PC-9 (cell line): ENCODE measurements around the gene CYP4V2. TPM values are rescaled to one million over a fixed set of nuclear protein-coding genes. Genes with fewer than 3 reads are reported as not detected.
A peak's percentile ranks its signal among the peaks of the same experiment; 100 is the strongest.

Source experiments
- BruUV-seq: library from RNA; stranded (reverse); fragments of 400-500 nt; replicated peaks from 2 replicates; lab custom pipeline; 2021; lab: Mats Ljungman, UMichigan
- CTCF ChIA-PET: fragments of 300-600 bp; sonication (Branson Sonifier 250); formaldehyde crosslinking; loops from one replicate; lab custom pipeline; 2022; ENCODE audit warnings: antibody characterized with exemption; lab: Charles Lee
- POLR2A ChIA-PET: fragments of 300-600 bp; sonication (Branson Sonifier 250); formaldehyde crosslinking; loops from one replicate; lab custom pipeline; 2022; ENCODE audit warnings: antibody characterized with exemption; ENCODE audit not compliant: unreplicated experiment; lab: Charles Lee
- DNase-seq, 2 experiments: peaks; one replicate each; pipeline versions ENCODE4 v3.0.0 to v3.0.0-alpha.2; 2015 to 2022; ENCODE audit warnings: mixed read lengths in 1 of 2
- H2AFZ ChIP-seq: fragments of 200-600 bp; sonication (generic); 2 replicates; pipeline ENCODE4 v1.8.1; 2017; ENCODE audit warnings: antibody characterized with exemption
- H3F3A ChIP-seq: fragments of 200-600 bp; sonication (generic); 2 replicates; pipeline ENCODE4 v1.8.1; 2017; ENCODE audit warnings: antibody characterized with exemption, mild to moderate bottlenecking, low read depth; ENCODE audit not compliant: insufficient read depth
- H3K27ac ChIP-seq: fragments of 200-600 bp; sonication (generic); 2 replicates; pipeline ENCODE4 v1.6.1; 2016; ENCODE audit warnings: mixed run types
- H3K27me3 ChIP-seq: fragments of 200-600 bp; sonication (generic); 2 replicates; pipeline ENCODE4 v1.6.1; 2016; ENCODE audit warnings: low read depth, mixed run types; ENCODE audit not compliant: insufficient read depth
- H3K36me3 ChIP-seq: fragments of 200-600 bp; sonication (generic); 2 replicates; pipeline ENCODE4 v1.6.1; 2016; ENCODE audit warnings: low read depth, mixed run types
- H3K4me1 ChIP-seq: fragments of 200-600 bp; sonication (generic); replicated peaks from 2 replicates; pipeline ENCODE4 v1.6.1; 2016; ENCODE audit warnings: mixed run types; ENCODE audit not compliant: insufficient read depth
- H3K4me2 ChIP-seq: fragments of 200-600 bp; sonication (generic); 2 replicates; pipeline ENCODE4 v1.6.1; 2017; ENCODE audit warnings: mixed run types
- H3K4me3 ChIP-seq: fragments of 200-600 bp; sonication (generic); 2 replicates; pipeline ENCODE4 v1.6.1; 2016; ENCODE audit warnings: mixed run types
- H3K79me2 ChIP-seq: fragments of 200-600 bp; sonication (generic); 2 replicates; pipeline ENCODE4 v1.6.1; 2017; ENCODE audit warnings: low read depth, mixed run types
- H3K9me2 ChIP-seq: fragments of 200-600 bp; sonication (generic); 2 replicates; pipeline ENCODE4 v1.8.1; 2017; ENCODE audit warnings: mild to moderate bottlenecking; ENCODE audit not compliant: insufficient read depth
- H3K9me3 ChIP-seq: fragments of 200-600 bp; sonication (generic); 2 replicates; pipeline ENCODE4 v1.8.1; 2016; ENCODE audit warnings: low read depth; ENCODE audit not compliant: insufficient read depth
- H4K20me1 ChIP-seq: fragments of 200-600 bp; sonication (generic); 2 replicates; pipeline ENCODE4 v1.8.1; 2017; ENCODE audit not compliant: insufficient read depth
- EZH2 ChIP-seq: fragments of 200-600 bp; sonication (generic); IDR thresholded peaks from 2 replicates; pipeline ENCODE4 v1.8.0; 2017; ENCODE audit warnings: antibody characterized with exemption, low read depth
- intact Hi-C: fragments of 100-400 bp; cut with micrococcal nuclease; formaldehyde crosslinking; loops from one replicate; pipeline ENCODE4 v1.10.0; 2022; ENCODE audit not compliant: unreplicated experiment
- total RNA-seq: library from RNA; stranded (reverse); gene quantifications from 2 replicates; pipeline ENCODE4 v1.2.3, GENCODE V29; 2021
- TF ChIP-seq, protein P1 (sequence below): fragments of 200-600 bp; sonication (generic); conservative IDR thresholded peaks from 2 replicates; pipeline ENCODE4 v1.6.1; 2017; ENCODE audit warnings: mixed run types, antibody characterized with exemption, mild to moderate bottlenecking, moderate library complexity

CYP4V2 gene
- total RNA-seq, 1 experiment from 2014 or later, result 12.5 TPM

DNA sequence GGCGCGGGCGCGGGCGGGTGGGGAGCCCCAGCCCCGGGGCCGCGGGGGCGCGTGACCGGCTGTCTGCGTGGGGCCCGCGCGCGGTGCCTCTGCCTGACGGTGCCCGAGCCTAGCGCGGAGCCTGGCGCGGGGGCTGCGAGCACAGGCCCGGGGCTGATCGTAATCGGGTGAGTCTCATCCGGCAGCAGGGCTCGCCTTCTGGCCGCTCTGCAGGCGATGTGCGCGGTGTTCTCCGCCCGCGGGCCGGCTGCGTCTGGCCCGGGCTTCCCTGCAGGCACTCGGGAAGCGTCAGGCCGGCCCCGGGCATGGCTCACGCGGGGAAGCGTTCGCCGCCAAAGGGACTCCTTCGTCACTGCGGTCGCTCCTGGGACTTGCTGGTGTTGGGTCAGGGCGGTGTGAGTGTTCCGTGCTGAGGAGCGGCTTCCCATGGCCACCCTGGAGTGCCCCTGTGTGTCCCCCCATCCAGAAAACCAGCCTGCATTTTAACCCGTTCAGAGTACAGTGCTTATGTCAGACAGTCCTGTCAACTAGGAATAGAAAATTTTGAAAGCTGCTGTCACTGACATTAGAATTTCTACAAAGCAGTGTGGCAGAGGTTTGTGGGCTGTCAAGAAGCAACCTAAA lies 46.3 kb upstream of the CYP4V2 start:
- Histone ChIP-seq H3K27ac (no peak overlapping the region), H2AFZ (no peak overlapping the region), H3K36me3 (no peaks in the 10 kb centered on the region), H3K79me2 (no peaks in the 10 kb centered on the region), H3K27me3 (peaks cover 14% of the 10 kb centered on the region), H3K4me2 (peak overlapping the region; percentile 69), H3K4me1 (no peaks in the 10 kb centered on the region), H4K20me1 (no peaks in the 10 kb centered on the region), H3K9me3 (no peaks in the 10 kb centered on the region), H3K4me3 (peak overlapping the region; percentile 45; the same call in 1 of the 2 replicates), H3F3A (no peaks in the 10 kb centered on the region), H3K9me2 (no peaks in the 10 kb centered on the region)
- DNase-seq, result peak in 1 of 2 experiments; percentile 32
- BruUV-seq, result no TSS peak
- no peak for TF ChIP-seq EZH2
- TF ChIP-seq, protein P1, sequence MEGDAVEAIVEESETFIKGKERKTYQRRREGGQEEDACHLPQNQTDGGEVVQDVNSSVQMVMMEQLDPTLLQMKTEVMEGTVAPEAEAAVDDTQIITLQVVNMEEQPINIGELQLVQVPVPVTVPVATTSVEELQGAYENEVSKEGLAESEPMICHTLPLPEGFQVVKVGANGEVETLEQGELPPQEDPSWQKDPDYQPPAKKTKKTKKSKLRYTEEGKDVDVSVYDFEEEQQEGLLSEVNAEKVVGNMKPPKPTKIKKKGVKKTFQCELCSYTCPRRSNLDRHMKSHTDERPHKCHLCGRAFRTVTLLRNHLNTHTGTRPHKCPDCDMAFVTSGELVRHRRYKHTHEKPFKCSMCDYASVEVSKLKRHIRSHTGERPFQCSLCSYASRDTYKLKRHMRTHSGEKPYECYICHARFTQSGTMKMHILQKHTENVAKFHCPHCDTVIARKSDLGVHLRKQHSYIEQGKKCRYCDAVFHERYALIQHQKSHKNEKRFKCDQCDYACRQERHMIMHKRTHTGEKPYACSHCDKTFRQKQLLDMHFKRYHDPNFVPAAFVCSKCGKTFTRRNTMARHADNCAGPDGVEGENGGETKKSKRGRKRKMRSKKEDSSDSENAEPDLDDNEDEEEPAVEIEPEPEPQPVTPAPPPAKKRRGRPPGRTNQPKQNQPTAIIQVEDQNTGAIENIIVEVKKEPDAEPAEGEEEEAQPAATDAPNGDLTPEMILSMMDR, result no peak
- POLR2A ChIA-PET, result no interaction called here
- intact Hi-C loops, result no loop called here
- CTCF ChIA-PET, result no interaction called here

DNA sequence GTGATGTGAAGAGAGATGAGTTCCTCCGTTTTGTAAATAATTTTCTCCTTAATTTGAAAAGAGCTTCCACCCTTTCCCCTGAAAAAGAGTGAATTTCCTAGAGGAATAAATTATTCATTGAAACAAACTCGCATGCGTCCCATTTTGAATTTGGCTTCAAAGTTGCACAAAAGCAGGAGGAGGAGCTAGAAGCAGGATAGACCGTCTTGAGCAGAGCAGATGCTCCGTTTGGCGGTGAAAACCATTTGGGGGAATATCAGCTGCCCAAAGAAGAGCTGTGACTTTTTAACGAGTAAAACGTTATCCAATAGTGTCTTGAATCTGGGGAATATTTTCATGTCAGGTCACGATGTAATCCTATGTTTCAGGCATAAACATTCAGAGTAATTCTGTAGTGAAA lies 44.9 kb upstream of the CYP4V2 start:
- no peak overlapping the region for H3K4me3 ChIP-seq
- no peaks in the 10 kb centered on the region for H4K20me1 ChIP-seq
- H3K27me3 ChIP-seq, result peaks cover 14% of the 10 kb centered on the region
- CTCF ChIA-PET, result no interaction called here
- intact Hi-C loops, result no loop called here
- TF ChIP-seq, protein P1, result no peak
- TF ChIP-seq EZH2, result no peak
- no peaks in the 10 kb centered on the region for H3K9me3 ChIP-seq
- H3K9me2 ChIP-seq, result no peaks in the 10 kb centered on the region
- H3K79me2 ChIP-seq, result no peaks in the 10 kb centered on the region
- no peaks in the 10 kb centered on the region for H3F3A ChIP-seq
- POLR2A ChIA-PET, result no interaction called here
- no peak overlapping the region for H2AFZ ChIP-seq
- no peak overlapping the region for H3K4me2 ChIP-seq
- BruUV-seq, result no TSS peak
- no peak for DNase-seq
- no peaks in the 10 kb centered on the region for H3K4me1 ChIP-seq
- H3K27ac ChIP-seq, result no peak overlapping the region
- no peaks in the 10 kb centered on the region for H3K36me3 ChIP-seq

DNA sequence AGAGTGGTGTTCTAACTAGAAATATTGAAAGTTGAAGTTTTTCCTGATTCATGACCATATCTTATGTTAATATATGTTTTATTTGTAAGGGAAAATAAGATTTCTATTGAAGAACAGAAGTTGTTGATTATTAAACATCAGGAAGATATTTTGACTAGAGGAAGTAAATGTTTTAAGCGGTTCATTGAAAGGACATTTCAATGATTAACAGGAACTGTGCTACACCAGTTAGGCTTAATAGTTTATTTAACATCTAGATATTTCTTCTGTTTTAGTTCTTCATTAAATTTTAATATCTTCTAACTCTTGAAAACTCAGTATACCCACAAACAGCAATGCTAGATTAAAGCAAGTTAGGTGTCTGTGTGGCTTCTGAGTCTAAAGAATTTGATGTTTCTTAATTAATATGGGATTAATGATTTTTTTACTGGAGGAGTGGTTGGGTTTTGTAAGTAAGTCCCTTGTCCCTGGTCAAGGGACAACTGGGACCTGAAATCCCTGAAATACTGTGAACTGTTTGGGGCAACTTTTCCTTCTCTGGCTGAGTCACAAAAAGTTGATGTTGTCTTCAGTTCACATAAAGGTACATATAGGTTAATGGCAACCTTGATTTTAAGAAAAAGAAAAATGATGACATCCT lies 42.9 kb upstream of the CYP4V2 start:
- H3K27me3 ChIP-seq, result peaks cover 14% of the 10 kb centered on the region

More for the DNA sequence above, 42.9 kb upstream of the CYP4V2 start:
- H3K36me3 ChIP-seq, result no peaks in the 10 kb centered on the region
- no peaks in the 10 kb centered on the region for H3K9me2 ChIP-seq
- H2AFZ ChIP-seq, result no peak overlapping the region
- CTCF ChIA-PET, result no interaction called here
- TF ChIP-seq, protein P1, result no peak
- TF ChIP-seq EZH2, result no peak
- no peaks in the 10 kb centered on the region for H3F3A ChIP-seq
- no peak for DNase-seq
- H3K79me2 ChIP-seq, result no peaks in the 10 kb centered on the region
- H3K4me1 ChIP-seq, result no peaks in the 10 kb centered on the region
- no peak overlapping the region for H3K27ac ChIP-seq
- H3K4me3 ChIP-seq, result no peak overlapping the region
- H3K9me3 ChIP-seq, result no peaks in the 10 kb centered on the region
- intact Hi-C loops, result no loop called here
- POLR2A ChIA-PET, result no interaction called here
- H3K4me2 ChIP-seq, result no peak overlapping the region
- no TSS peak for BruUV-seq
- no peaks in the 10 kb centered on the region for H4K20me1 ChIP-seq
